Ascending aorta (tissue), 2 donors: ENCODE data around the gene PSRC1. TPM values are rescaled to one million over a fixed set of nuclear protein-coding genes. Genes with fewer than 3 reads are reported as not detected.
A peak's percentile ranks its signal among the peaks of the same experiment; 100 is the strongest.

Experiments
- DNase-seq, 2 donors: peaks; one replicate each; pipeline ENCODE4 v3.0.0-alpha.2; 2019; ENCODE audit warnings: low spot score in 2 of 2
- H3K27ac ChIP-seq, 2 donors: fragments of 200-600 bp; sonication (generic); one replicate each; pipeline ENCODE4 v1.5.1; 2016 to 2017; ENCODE audit warnings: mild to moderate bottlenecking in 1 of 2
- H3K27me3 ChIP-seq: fragments of 200-600 bp; sonication (generic); one replicate; pipeline ENCODE4 v1.5.1; 2017
- H3K36me3 ChIP-seq, 2 donors: fragments of 200-600 bp; sonication (generic); one replicate each; pipeline ENCODE4 v1.5.1; 2016
- H3K4me1 ChIP-seq, 2 donors: fragments of 200-600 bp; sonication (generic); one replicate each; pipeline ENCODE4 v1.5.1; 2016 to 2017; ENCODE audit warnings: mild to moderate bottlenecking in 1 of 2
- H3K4me3 ChIP-seq, 2 donors: fragments of 200-600 bp; sonication (generic); one replicate each; pipeline ENCODE4 v1.5.1; 2016 to 2017; ENCODE audit warnings: mild to moderate bottlenecking in 1 of 2
- H3K9me3 ChIP-seq, 2 donors: fragments of 200-600 bp; sonication (generic); one replicate each; pipeline ENCODE4 v1.5.1; 2016
- CTCF ChIP-seq, 3 experiments: fragments of 200-600 bp in 2 of 3; fragments of 450-650 bp in 1 of 3; sonication (generic) in 2 of 3; IDR thresholded peaks; one replicate each; pipeline ENCODE4 v1.5.1; 2016 to 2019; ENCODE audit warnings: antibody characterized with exemption in 3 of 3, mild to moderate bottlenecking in 1 of 3, moderate library complexity in 1 of 3
- intact Hi-C: fragments of 100-400 bp; cut with DNase I; formaldehyde crosslinking; loops from one replicate; pipeline ENCODE4 v1.15.1; 2023
- total RNA-seq: library from RNA; depleted of rRNA; stranded (reverse); fragments of >200 nt; gene quantifications from one replicate; pipeline ENCODE4 v1.1.0, GENCODE V29; 2016

Gene PSRC1
- 1.3 TPM for total RNA-seq

GRCh38 chr1:109282952-109283747 lies at the start of gene PSRC1:
TSS of gene PSRC1 (minus strand) at chr1:109283145.
- peak; percentile 84 to 97 for DNase-seq
- Histone ChIP-seq H3K4me3 (peak within 1 kb of the TSS; percentile 66 to 84), H3K36me3 (no peaks in the 10 kb centered on the region), H3K4me1 (peaks cover 0 to 13% of the 10 kb centered on the region in 2 donors), H3K9me3 (no peaks in the 10 kb centered on the region), H3K27ac (peak within 1 kb of the TSS; percentile 84 to 91), H3K27me3 (no peaks in the 10 kb centered on the region)
- peak; percentile 45 to 65 (median 64) for TF ChIP-seq CTCF (IDR thresholded peaks at IDR 0.05)
- intact Hi-C loops = loop anchor here (1.0 to 5.0 kb wide), 4 partner anchors 59 to 199 kb away; partner anchors contain the start of genes ATXN7L2 and PSMA5

DNA sequence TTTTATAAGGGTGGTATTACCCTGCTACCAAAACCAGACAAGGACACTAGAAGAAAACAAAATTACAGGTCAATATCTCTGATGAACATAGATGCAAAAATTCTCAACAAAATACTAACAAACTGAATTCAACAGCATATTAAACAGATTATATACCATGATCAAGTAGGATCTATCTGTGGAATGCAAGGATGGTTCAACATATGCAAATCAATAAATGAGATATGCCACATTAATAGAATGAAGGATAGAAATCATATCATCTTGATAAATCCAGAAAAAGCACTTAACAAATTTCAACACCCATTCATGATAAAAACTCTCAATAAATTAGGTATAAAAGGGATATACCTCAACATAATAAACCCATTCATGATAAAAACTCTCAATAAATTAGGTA lies 48.2 kb upstream of the PSRC1 start:
- Histone ChIP-seq H3K9me3 (peaks cover 0 to 25% of the 10 kb centered on the region in 2 donors), H3K4me3 (no peak overlapping the region), H3K27ac (no peak overlapping the region), H3K4me1 (no peaks in the 10 kb centered on the region), H3K36me3 (peaks cover 89 to 97% of the 10 kb centered on the region in 2 donors), H3K27me3 (no peaks in the 10 kb centered on the region)
- intact Hi-C loops = no loop called here
- TF ChIP-seq CTCF (IDR thresholded peaks at IDR 0.05) = no peak
- no peak for DNase-seq

DNA sequence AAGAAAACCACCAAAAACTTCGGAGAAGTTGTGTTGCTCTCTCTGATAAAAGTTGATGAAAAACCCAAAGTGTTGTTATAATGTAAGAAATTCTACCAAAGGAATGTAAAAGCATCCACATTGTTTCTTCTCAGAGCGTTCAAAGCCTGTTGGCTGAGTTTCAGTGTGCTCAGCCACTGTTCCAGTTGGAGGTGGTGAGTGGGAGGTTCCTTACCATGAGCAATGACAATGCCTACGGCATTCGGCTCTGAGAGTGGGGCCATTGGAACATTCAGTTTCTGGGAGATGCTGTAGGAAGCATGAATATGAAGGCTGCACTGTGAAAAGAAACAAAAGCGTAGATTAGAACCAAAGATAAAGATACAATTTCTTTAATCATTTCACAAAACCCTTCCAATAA lies 44.3 kb upstream of the PSRC1 start:
- Histone ChIP-seq H3K9me3 (peaks cover 0 to 17% of the 10 kb centered on the region in 2 donors), H3K4me1 (no peaks in the 10 kb centered on the region), H3K4me3 (no peak overlapping the region), H3K36me3 (peaks cover 87 to 97% of the 10 kb centered on the region in 2 donors), H3K27ac (no peak overlapping the region), H3K27me3 (no peaks in the 10 kb centered on the region)
- intact Hi-C loops = no loop called here
- DNase-seq = no peak
- no peak for TF ChIP-seq CTCF (IDR thresholded peaks at IDR 0.05)

DNA sequence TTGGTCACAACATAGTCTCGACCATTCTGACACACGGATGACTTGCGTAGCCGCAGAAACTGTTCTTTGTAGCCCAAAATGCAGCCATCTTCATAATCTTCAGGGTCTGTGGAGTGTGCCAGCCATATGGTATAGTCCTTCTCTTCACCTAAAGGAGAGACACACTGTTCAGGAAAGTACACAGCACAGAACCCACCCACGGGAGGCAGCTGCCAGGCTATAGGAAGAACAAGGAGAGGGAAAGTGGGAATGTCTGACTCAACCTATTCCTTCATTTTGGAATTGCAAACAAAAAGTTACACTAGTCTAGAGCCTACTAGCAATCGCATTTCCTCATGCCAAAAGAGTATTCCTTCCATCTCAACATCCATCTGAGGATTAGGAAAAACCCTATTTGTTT lies 40.0 kb upstream of the PSRC1 start:
- peaks cover 92 to 97% of the 10 kb centered on the region in 2 donors for H3K36me3 ChIP-seq

DNA sequence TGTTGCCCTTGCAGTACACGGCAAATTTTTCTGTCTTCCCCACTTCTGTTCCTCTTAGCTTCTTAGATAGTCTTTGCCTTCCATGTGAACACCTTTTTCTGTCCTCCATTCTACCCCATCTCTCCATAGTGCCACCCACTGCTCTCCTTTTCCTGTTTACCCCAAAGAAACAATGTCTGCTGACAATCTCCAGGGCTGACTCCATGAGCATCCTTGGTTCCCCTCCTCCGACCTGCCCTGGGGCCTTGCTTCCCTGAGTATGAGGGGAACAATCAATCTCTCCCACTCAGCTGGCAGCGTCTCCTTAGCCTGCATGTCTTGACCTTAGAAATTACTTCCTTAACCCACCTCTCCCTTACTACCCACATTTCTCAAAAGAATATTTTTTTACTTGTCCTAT lies 36.2 kb upstream of the PSRC1 start:
- DNase-seq = no peak
- Histone ChIP-seq H3K36me3 (peaks cover 92 to 100% of the 10 kb centered on the region in 2 donors), H3K4me3 (no peak overlapping the region), H3K27me3 (no peaks in the 10 kb centered on the region), H3K27ac (no peak overlapping the region), H3K4me1 (no peaks in the 10 kb centered on the region), H3K9me3 (no peaks in the 10 kb centered on the region)
- no peak for TF ChIP-seq CTCF (IDR thresholded peaks at IDR 0.05)
- intact Hi-C loops = no loop called here

More for the DNA sequence above, 40.0 kb upstream of the PSRC1 start:
- no peak for DNase-seq
- H3K27me3 ChIP-seq = no peaks in the 10 kb centered on the region
- no peaks in the 10 kb centered on the region for H3K4me1 ChIP-seq
- no peak for TF ChIP-seq CTCF (IDR thresholded peaks at IDR 0.05)
- intact Hi-C loops = no loop called here
- no peak overlapping the region for H3K4me3 ChIP-seq
- H3K9me3 ChIP-seq = no peaks in the 10 kb centered on the region
- H3K27ac ChIP-seq = no peak overlapping the region
